HL-60/S4 (cell line): ENCODE measurements around the gene PLA2G2D.

ENCODE experiments used
- in situ Hi-C: fragments of 300-500 bp; cut with MboI; formaldehyde crosslinking; loops from 2 replicates; pipeline ENCODE4 v1.14.3; 2022; ENCODE audit warnings: low sequenced_read_pairs

Gene PLA2G2D, protein sequence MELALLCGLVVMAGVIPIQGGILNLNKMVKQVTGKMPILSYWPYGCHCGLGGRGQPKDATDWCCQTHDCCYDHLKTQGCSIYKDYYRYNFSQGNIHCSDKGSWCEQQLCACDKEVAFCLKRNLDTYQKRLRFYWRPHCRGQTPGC

DNA sequence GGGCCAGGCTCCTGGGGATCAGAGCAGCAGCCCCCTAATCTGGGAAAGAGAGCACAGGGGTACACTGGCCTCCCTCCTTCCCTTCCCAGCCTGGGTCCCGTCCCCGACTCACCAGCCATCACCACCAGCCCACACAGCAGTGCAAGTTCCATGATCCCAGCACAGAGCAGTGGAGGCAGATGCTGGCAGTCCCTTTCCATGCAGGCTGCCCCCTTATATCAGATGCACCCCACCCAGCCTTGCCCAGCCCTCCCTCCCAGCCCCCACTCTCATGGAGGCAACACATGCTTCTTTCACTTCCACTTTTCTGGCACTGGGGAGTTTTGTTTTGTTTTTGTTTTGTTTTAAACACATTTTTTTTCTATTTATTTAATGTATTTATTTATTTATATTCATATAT, at the start of gene PLA2G2D:
PLA2G2D (minus strand) TSS at position 190 of the 400 bp plus-strand sequence; CDS start at position 152, 38 bp downstream.
- in situ Hi-C loops: no loop called here

DNA sequence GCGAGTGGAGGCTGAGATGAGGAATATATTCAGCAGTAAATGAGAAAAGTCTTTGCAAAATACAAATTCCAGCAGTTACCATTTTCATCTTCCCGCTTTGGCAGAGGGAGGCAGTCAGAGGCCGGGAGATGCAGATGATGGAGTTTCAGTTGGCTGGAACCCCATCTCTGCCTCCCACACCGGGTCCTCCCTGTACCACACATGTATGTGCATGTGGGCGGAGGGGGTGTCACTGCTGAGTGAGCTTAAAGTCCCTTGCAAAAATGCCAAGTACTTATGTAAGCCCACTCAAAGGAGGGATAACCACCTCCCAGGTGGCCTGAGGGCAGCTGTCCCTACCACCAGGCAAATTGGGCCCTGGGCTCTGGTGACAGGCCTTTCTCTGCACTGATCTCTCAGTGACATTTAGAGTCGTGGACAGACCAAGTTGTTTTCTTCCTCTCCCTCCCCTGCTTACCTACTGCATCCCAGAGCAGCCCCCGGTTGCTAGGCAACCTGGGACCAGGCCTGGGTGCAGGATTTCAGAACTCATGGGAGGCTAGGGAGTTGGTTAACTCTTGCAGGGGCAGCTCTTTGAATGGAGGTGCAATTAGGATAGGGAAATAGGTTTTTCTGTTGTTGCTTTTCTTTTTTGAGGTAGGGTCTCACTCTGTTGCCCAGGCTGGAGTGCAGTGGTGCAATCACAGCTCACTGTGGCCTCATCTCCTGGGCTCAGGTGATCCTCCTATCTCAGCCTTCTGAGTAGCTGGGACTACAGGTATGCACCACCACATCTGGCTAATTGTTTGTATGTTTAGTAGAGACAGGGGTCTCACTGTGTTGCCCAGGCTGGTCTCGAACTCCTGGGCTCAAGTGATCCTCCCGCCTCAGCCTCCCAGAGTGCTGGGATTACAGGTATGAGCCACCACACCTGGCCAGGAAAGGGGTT, 49.5 kb upstream of the PLA2G2D start:
- in situ Hi-C loops: no loop called here

DNA sequence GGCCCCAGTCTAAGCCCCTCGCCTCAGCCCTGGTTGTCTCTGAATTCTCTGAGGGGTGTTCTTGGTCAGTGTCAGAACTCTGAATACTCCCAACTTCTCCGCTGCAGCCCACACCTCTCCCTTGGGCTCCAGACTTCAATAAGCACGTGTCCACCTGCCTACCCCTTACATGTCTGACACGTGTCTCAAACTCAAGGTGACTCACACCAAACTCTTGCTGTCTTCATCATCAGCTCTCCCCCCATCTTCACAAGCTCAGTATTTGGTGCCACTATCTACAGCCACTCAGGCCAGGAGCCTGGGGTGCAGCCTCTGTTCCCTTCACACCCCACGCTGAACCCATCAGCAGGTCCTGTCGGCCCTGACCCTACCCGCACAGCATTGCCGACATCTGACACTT, 47.8 kb upstream of the PLA2G2D start:
- in situ Hi-C loops: no loop called here

DNA sequence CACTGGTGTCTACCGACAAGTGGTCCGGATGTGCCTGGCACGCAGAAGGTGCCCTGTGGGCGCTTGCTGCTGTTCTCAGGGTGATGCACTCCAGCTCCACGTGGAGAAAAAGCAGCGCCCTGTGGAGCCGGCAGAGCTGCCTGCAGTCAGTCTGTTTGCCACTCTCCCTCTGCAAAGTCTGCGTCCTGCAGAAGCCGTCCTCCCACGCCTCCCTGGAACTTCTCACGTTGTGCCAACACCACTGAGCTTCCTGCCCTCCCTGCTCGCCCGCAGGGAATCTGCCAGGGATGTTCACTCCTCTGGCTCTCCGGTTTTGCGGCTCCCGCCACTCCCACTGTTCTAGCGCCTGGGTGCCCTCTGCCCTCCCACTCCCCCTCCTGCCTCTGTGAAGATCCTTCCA, 46.7 kb upstream of the PLA2G2D start:
- in situ Hi-C loops: no loop called here

DNA sequence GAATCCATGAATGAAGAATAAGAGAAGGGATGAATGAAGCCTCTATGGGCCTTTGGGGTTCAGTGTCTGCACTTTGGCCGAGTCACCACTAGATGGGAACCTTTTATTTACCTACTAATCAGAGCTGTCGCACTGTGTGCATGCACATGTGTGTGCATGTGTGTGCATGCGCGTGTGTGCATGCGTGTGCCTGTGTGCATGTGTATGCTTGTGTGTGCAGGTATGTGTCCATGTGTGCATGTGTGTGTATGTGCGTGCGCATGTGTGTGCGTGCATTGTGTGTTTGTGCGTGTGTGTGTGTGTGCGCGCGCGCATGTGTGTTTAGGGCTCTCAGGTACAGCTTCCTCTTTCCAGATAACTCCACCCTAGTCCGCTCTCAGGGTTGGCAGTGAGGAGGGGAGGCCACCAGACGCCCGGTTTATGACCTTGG, 46.2 kb upstream of the PLA2G2D start:
- in situ Hi-C loops: no loop called here

DNA sequence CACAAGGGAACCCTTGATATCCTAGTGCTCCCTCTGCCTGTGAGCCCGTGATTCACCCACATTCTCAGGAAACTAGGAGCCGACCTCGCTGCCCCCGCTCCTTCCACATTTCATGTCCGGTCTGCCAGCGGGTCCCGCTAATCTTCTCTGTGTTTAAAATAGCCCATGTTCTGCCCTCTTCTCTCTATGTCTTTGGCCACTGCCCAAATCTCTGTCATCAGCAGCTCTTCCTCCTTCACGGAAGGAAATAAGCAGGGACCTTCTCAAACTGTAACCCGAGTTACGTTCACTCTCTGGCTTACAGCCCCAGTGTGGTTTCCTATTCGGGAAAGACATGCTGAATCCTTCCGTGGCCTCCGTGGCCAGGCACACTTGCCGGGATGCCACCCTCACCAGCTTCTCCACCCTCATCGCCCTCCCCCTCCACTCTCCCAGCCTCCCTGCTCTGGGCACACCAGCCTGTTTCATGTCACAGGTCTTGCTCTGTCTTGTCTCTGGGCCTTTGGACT, 45.4 kb upstream of the PLA2G2D start:
- in situ Hi-C loops: no loop called here

DNA sequence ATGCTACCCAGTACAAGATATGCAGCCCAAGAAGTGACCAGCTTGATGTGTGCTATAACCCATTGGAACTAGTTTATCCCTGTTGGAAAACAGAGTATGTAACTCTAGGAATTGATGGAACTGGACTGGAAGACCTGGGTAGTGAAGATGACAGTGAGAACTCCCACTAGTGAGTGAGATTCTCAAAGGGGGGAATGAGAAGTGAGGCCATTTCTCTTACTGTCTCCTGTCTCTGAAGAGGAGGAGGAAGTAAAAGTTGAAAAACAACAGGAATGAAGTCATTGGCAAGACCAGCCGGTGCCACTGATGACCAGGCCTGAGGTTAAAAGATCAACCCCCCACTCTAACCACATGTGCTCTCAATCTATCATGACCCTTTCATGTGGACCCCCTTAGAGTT, 40.7 kb upstream of the PLA2G2D start:
- in situ Hi-C loops: no loop called here

DNA sequence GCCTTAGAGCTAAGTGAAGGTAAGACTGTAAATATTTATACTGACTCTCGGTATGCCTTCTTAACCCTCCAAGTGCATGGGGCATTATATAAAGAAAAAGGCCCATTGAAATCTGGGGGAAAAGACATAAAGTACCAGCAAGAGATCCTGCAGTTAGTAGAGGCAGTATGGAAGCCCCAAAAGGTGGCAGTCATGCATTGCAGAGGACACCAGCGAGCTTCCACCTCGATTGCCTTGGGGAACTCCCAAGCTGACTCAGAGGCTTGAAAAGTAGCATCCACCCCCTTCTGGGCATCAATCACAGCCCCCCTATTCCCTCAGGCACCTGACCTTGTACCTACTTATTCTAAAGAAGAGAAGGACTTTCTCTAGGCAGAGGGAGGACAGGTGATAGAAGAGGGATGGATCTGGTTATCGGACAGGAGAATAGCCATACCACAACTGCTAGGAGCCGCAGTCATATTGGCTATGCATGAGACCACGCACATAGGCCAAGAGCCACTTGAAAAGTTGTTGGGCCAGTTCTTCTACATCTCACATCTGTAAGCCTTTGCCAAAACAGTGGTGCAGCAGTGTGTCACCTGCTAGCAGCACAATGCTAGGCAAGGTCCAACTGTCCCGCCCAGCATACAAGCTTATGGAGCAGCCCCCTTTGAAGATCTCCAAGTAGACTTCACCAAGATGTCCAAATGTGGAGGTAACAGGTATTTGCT, 39.2 kb upstream of the PLA2G2D start:
- in situ Hi-C loops: no loop called here

DNA sequence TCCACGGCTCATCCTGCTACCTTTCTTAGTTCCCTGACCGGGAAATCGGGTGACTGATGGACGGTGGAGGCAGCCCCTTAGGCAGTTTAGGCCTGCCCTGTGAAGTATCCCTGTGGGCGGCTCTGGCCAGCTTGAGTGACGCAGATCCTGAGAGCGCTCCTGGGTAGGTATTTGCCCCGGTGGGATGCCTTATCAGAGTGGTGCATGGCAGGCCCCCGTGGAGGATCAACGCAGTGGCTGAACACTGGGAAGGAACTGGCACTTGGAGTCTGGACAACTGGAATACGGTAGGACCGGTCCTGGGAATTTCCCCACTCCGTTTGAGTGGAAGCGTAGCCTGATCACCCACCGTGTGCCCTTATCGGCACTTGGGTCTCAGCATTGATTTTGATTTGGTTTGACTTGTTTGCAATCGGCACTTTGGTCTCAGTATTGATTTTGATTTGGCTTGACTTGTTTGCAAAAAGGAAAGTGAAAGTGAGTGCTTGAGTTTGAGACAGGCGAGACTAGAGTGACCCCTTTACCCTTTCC, 35.0 kb upstream of the PLA2G2D start:
- in situ Hi-C loops: no loop called here

DNA sequence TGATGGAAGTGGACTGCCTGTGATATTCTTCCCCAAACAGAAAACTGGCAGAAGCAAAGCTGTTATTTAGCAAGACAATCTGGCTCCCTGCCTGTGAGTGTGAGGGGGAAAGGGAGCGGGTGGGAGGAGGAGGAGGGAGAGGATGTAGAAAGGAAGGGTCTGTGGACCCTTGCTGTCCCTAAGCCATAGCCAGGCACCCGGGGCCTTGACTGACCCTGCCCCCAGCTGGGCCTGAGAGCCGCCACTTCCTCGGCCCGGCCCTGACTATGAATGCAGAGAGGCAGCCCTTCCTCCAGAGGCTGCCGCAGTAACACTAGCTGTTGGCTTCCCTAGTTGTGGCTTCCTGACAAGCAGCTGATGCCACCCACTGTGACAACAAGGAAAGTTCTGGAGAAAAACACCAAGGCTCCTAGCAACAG, 33.7 kb upstream of the PLA2G2D start:
- in situ Hi-C loops: no loop called here

DNA sequence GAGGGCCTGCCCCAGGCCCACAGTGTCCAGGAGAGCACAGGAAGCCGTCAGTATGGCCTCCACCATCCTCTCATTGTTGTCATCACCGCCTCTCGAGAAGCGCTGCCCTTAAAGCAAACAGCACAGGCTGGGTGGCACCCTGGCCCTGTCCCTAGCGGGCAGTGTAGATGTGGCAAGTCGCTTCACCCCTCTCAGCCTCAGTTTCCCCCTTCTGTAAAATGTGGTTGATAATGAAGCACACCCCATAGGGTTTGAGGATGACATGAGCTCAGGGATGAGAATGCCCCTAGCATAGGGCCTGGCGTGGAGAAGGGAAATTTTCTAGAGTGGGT, 33.2 kb upstream of the PLA2G2D start:
- in situ Hi-C loops: no loop called here

DNA sequence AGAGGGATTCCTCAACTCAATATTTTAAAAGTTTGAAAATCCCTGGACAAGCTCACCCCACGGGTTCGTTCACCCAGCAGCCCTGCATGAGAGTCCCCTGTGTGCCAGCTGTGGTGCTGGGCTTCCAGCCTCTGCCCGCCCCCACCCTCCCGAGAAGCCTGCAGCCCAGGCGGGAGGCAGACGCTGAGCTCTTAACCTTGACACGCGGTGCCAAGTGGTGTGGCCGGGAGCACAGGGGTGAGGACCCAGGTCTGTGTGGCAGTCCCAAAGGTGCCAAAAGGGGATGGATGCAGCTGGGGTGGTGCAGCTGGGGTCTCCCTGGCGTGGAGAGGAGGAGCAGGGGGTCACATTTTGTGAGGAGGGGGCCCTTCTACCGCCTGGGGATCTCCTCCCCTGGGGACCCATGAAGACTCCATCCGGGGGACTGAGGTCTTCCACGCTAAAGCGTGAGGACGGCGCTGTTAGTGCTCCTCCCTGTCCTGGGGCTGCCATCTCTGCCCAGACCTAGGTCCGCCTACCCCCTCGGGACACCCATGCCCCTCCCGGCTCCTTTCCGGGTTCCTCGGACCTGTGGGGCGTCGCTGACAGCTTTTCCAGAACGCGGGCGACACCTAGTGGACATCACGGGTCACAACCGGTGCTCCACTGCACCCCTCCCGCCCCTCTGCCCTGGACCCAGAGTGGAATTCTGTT, 32.7 kb upstream of the PLA2G2D start:
- in situ Hi-C loops: no loop called here

DNA sequence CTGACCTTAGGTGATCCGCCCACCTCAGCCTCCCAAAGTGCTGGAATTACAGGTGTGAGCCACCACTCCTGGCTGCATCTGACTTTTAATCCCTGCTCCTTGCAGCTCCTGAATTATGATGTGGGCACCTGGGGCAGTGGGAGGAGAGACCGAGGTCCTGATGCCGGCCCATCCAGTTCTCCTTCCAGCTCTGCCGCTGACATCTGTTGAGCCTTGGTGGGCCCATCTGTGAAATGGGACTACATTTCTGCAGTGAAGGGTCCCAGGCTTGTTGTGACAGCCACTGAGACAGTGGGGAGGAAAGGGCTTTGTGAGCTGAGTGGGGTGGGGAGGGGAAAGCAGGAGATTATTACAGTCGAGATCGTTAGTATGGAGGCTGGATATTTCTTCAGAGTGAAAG, 31.6 kb upstream of the PLA2G2D start:
- in situ Hi-C loops: no loop called here

DNA sequence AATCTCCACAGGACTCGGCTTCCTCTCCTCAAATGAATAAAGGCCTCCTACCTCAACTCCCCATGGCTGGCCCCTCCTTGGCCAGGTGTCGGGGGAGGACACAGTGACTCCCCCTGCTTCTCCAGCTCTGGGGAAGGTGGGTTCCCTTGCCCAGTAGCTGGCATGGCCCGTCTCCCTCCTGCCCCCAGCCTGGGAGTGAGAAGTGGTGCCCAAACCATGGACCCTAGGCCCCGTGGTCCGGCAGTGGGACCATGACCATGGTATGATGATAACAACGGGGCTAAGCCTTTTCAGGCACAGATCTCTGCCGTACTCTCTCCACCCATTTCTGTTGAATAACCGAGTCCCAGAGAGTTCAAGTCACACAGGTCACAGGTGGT, 31.0 kb upstream of the PLA2G2D start:
- in situ Hi-C loops: no loop called here

DNA sequence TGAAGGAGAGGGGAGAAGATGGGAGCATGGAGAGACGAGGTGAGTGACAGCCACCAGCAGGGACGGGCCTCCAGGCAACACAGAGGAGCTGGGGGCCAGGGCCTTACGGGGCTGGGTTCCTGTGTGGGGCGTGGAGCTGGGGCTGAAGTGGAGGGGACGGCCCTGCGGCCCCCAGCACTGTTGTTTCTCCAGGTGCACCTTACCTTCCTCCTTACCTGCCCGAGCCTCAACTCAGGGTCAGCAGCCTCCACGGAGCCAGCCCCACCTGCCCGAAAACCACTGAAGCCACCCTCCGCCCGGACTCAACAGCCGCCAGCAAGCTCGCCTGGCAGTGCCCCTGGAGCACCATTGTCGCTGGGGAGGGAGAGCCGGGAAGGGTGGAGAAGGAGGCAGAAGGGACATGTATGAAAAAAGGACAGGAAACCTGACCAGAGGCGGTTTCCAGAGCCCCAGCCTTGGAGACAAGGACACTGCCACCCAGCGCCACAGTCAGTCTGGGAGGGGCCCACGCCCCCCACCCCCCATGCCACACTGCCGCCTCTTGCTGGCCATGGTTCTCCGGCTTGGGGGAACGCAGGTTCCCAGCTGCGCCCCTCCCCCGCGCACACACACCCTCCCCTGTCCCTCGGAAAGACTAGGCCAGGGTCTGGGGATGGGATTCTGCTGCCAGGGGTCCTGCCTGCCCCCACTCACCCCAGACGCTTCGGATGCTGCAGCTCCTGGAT, 30.4 kb upstream of the PLA2G2D start:
- in situ Hi-C loops: no loop called here

DNA sequence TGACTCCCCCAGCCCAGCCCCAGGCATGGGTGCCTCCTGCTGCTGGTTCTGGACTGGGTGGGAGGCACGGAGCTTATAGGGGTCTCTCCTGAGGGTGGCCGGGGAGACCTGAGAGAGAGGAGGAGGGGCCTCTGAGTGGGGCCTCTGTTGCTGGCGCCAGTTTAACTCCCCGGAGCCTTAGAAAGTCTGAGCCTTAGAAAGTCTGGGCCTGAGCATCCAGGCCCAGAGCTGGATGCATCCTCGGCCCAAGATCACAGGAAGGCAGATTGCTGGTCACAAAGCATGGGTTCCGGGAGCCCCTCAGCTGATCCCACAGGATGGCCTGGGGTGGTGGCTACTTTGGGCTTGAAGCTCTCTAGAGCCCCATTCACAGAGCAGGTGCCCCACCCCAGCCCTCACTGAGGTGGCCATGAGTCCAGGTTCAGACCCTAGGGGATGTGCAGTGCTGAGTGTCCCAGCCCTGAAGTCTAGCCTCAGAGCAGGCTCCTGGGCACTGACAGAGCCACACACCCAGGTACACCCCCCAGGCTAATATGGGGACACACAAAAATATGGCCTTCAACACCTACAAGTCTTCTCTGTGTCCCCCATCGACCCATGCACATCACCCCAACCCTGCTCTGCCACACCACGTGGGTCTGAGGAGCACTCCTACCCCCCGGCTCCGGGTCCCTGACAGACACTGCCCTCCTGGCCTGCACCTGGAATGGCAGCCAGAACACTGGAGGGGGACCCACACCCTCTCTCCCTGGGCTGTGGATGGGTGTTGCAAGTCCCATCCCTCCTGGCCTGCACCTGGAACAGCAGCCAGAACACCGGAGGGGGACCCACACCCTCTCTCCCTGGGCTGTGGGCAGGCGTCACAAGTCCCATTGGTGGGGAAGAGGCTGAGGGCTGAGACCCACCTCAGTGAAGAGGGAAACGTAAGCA, 29.5 kb upstream of the PLA2G2D start:
- in situ Hi-C loops: no loop called here

DNA sequence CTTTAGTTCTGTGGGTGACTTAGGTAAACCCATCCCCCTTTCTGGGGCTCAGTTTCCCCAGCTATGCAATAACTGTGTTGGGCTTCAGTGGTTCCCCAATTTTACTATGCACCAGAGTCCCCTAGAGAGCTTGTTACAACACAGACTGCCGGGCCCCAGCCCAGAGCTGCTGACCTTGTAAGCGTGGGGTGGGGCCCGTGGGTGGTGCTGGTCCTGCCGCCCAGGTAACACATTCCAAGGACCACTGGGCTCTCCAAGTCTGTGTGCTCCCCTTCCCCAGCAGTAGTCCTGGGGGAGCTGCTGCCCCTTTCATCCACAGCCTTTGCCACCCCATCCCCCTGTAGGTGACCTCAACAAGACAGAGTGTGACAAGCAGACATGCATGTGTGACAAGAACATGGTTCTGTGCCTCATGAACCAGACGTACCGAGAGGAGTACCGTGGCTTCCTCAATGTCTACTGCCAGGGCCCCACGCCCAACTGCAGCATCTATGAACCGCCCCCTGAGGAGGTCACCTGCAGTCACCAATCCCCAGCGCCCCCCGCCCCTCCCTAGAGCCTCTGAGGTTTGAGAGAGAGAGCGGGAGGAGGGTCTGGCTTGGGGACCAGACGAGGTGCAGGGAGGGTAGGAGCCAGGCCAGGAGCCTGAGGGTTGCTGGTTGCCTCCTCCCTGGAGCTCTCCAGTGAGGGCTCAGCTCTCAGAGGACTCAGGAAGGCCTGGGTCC, 28.7 kb upstream of the PLA2G2D start:
- in situ Hi-C loops: no loop called here

DNA sequence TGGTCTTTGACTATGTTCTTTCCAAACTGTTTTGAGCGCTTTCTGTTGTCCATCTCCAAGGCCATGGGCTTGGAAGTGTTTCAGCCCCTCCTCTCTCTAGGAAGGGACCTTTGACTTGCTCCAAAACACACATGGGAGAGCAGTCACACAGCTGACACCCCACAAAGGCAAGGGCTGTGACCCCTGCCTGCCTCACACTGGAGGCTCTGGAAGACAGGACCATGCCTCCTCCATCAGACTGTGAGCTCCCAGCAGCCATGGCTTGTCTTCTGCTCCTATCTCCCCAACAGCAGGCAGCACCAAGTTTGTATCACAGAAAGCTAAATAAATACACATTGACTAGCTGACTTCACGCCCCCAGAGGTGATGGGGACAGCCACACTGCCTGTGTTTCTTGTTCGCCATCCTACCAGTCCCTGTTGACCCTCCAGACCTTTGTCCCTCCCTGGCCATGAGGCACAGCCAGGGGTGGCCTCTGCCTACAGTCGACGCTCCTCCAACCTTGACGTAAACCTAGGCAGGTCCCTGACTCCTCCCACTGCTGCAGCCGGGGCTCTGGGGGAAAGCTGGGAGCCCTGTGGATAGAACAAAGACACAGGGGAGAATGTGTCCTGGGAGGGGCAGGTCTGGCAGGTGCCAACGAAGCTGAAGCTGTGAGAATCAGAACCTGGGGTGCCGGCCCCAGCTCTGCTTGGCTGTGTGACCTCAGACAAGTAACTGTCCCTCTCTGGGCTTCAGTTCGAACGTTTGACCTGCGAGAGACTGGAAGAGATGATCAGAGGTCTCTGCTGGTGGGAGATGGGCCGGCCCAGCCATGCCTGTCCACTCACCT, 24.6 kb upstream of the PLA2G2D start:
- in situ Hi-C loops: no loop called here
